ENCODE results near the gene ADAMTS2. TPM values are rescaled to one million over a fixed set of nuclear protein-coding genes. Genes with fewer than 3 reads are reported as not detected.
"Not testable (repeated sequence)": the region's sequence is repeated elsewhere in the genome, so short reads cannot be mapped to it uniquely, and the experiment has no call there.

ADAMTS2 gene
- total RNA-seq, 1 experiment from 2014 or later: not detected

DNA sequence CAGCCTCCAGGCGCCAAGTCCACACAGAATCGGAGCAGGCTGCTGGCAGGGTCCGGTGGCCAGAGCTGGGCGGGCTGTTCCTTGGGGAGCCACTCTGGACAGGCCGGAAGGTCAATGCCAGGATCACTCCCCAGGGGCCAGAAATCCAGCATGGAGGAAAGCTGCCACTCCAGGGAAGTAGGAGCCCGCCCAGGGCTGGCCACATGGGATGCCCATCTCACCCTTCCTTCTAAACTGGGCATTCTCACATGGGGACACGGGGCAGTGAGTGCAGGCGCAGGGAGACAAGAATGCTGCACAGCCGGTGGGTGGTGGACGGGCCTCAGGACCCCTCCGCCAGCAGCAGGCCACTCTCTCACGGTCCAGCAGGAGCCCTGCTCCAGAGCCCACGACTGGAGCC is 58.2 kb downstream of the ADAMTS2 start:
- TF ChIP-seq CTCF (IDR thresholded peaks at IDR 0.05; ENCODE audit: unreplicated experiment): no peak
- BruUV-seq (replicated peaks): no TSS peak
- Mint-ChIP-seq H3K27ac (ENCODE audit: unreplicated experiment) (no peak overlapping the region), H3K4me1 (ENCODE audit: low read depth, unreplicated experiment) (no peaks in the 10 kb centered on the region), H3K36me3 (ENCODE audit: insufficient read depth, unreplicated experiment) (no peaks in the 10 kb centered on the region), H3K9me3 (ENCODE audit: low read depth, unreplicated experiment) (peaks cover 6% of the 10 kb centered on the region), H3K27me3 (ENCODE audit: unreplicated experiment) (peaks cover 10% of the 10 kb centered on the region), H3K4me3 (ENCODE audit: low read depth, unreplicated experiment) (no peak overlapping the region)
- no peak for DNase-seq
- intact Hi-C loops (cut with micrococcal nuclease; ENCODE audit: unreplicated experiment): no loop called here
- CTCF ChIA-PET: no interaction called here

DNA sequence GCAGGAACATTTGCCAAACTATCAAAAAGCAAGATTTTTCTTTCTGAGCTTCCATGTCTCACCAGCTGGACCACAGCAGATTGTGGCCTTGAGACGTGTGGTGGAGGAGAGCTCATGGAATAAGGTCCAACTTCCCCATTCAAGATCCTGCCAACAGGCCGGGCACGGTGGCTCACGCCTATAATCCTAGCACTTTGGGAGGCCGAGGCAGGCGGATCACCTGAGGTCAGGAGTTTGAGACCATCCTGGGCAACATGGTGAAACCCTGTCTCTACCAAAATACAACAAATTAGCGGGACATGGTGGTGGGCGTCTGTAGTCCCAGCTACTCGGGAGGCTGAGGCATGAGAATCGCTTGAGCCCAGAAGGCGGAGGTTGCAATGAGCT is 59.5 kb downstream of the ADAMTS2 start:
- intact Hi-C loops (cut with micrococcal nuclease; ENCODE audit: unreplicated experiment); H3K36me3 Mint-ChIP-seq (ENCODE audit: insufficient read depth, unreplicated experiment); H3K27ac Mint-ChIP-seq (ENCODE audit: unreplicated experiment); BruUV-seq (replicated peaks); H3K9me3 Mint-ChIP-seq (ENCODE audit: low read depth, unreplicated experiment); H3K4me1 Mint-ChIP-seq (ENCODE audit: low read depth, unreplicated experiment); H3K4me3 Mint-ChIP-seq (ENCODE audit: low read depth, unreplicated experiment); DNase-seq; H3K27me3 Mint-ChIP-seq (ENCODE audit: unreplicated experiment); CTCF ChIA-PET: not testable (repeated sequence)

DNA sequence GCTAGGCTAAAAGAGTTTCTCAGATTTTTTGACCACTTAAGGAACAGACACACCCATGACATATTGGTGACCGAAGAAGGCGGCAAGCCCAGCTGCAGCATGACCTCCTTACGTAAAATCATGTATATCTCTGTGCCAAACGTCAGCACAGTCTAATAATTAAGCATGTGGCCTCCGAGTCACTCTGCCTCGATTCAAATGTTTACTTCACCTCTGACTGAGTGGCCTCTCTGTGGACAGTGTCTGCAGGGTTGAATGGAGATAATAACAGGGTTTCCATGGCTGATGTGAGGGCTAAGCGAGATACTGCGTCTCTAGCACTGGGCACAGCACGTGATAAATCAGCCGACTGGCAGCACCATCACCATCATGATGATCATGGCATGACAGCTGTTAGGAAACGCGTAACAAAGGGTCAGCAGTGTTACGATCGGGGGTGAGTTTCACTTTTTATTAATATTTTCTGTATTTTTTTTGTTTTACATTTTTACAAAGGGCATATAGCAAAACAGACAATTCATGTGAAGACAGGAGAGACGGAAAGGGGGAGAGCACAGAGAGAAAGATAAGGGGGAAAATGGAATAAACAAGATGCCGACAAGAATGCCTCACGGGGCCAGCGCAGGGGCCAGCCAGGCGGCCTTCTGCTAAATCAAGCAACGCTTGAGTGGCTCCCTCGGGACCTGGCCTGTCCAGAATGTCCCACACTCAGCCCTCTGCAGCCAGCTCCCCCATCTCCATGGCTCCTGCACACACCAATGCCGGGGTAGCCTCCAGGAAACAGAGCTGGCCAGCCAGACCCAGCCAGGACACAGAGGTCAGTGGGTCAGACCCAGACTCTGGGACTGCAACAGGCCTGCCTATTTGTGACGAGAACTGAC is 60.3 kb downstream of the ADAMTS2 start:
- no peaks in the 10 kb centered on the region for H3K4me1 Mint-ChIP-seq (ENCODE audit: low read depth, unreplicated experiment)
- CTCF ChIA-PET: no interaction called here
- DNase-seq: no peak
- intact Hi-C loops (cut with micrococcal nuclease; ENCODE audit: unreplicated experiment): no loop called here
- no peak for TF ChIP-seq CTCF (IDR thresholded peaks at IDR 0.05; ENCODE audit: unreplicated experiment)
- H3K9me3 Mint-ChIP-seq (ENCODE audit: low read depth, unreplicated experiment): peaks cover 7% of the 10 kb centered on the region
- H3K36me3 Mint-ChIP-seq (ENCODE audit: insufficient read depth, unreplicated experiment): no peaks in the 10 kb centered on the region
- H3K4me3 Mint-ChIP-seq (ENCODE audit: low read depth, unreplicated experiment): no peak overlapping the region
- peaks cover 6% of the 10 kb centered on the region for H3K27me3 Mint-ChIP-seq (ENCODE audit: unreplicated experiment)
- H3K27ac Mint-ChIP-seq (ENCODE audit: unreplicated experiment): no peak overlapping the region
- BruUV-seq (replicated peaks): no TSS peak

DNA sequence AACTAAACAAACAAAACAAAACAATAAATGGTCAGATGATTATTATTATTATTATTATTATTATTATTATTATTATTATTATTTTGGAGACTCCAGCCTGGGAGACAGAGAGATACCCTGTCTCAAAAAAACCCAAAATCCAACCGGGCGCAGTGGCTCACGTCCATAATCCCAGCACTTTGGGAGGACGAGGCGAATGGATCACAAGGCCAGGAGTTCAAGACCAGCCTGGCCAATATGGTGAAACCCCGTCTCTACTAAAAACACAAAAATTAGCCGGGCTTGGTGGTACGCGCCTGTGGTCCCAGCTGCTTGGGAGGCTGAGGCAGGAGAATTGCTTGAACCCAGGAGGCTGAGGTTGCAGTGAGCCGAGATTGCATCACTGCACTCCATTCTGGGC is 61.4 kb downstream of the ADAMTS2 start:
- H3K4me1 Mint-ChIP-seq (ENCODE audit: low read depth, unreplicated experiment); DNase-seq; H3K27me3 Mint-ChIP-seq (ENCODE audit: unreplicated experiment); H3K9me3 Mint-ChIP-seq (ENCODE audit: low read depth, unreplicated experiment); CTCF ChIA-PET; BruUV-seq (replicated peaks); H3K36me3 Mint-ChIP-seq (ENCODE audit: insufficient read depth, unreplicated experiment); H3K4me3 Mint-ChIP-seq (ENCODE audit: low read depth, unreplicated experiment); H3K27ac Mint-ChIP-seq (ENCODE audit: unreplicated experiment); intact Hi-C loops (cut with micrococcal nuclease; ENCODE audit: unreplicated experiment): not testable (repeated sequence)

DNA sequence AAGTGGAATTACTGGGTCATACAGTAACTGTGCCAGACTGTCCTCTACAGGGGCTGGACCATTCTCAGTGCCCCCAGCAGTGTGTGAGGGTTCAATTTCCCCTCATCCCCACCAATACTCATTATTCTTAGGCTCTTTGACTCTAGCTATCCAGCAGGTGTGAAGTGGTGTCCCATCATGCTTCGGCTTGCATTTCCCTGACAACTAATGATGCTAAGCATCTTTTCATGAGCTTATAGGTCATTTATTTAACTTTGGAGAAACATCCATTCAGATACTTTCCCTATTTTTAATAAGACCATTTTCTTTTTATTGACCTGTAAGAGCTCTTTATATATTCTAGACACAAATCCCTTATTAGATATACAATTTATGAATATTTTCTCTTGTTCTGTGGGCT is 63.6 kb downstream of the ADAMTS2 start:
- intact Hi-C loops (cut with micrococcal nuclease; ENCODE audit: unreplicated experiment): no loop called here
- no peak for DNase-seq
- no peaks in the 10 kb centered on the region for H3K4me1 Mint-ChIP-seq (ENCODE audit: low read depth, unreplicated experiment)
- no peak overlapping the region for H3K27ac Mint-ChIP-seq (ENCODE audit: unreplicated experiment)
- H3K4me3 Mint-ChIP-seq (ENCODE audit: low read depth, unreplicated experiment): no peak overlapping the region
- TF ChIP-seq CTCF (IDR thresholded peaks at IDR 0.05; ENCODE audit: unreplicated experiment): no peak
- peaks cover 7% of the 10 kb centered on the region for H3K9me3 Mint-ChIP-seq (ENCODE audit: low read depth, unreplicated experiment)
- CTCF ChIA-PET: interaction anchor here (0.8 kb wide), 1 partner anchor 12 kb away, joined by 3 read pairs; no protein-coding TSS in a partner anchor
- no TSS peak for BruUV-seq (replicated peaks)
- H3K27me3 Mint-ChIP-seq (ENCODE audit: unreplicated experiment): no peaks in the 10 kb centered on the region
- no peaks in the 10 kb centered on the region for H3K36me3 Mint-ChIP-seq (ENCODE audit: insufficient read depth, unreplicated experiment)
